HG03135 (cell line): Measurements from ENCODE around the gene SYNM.
"Not testable (repeated sequence)": the region's sequence is repeated elsewhere in the genome, so short reads cannot be mapped to it uniquely, and the experiment has no call there.

Experiments used
- ATAC-seq: cut with Tn5 transposase; IDR thresholded peaks from one replicate; pipeline ENCODE4 v1.9.1; 2021; ENCODE audit warnings: mild to moderate bottlenecking, moderate library complexity; ENCODE audit not compliant: unreplicated experiment

SYNM gene

GRCh38 chr15:99104788-99105513 is at the start of gene SYNM:
SYNM (plus strand) TSS chr15:99105080; CDS start chr15:99105200, 120 bp downstream.
- peak; percentile 59 for ATAC-seq

DNA sequence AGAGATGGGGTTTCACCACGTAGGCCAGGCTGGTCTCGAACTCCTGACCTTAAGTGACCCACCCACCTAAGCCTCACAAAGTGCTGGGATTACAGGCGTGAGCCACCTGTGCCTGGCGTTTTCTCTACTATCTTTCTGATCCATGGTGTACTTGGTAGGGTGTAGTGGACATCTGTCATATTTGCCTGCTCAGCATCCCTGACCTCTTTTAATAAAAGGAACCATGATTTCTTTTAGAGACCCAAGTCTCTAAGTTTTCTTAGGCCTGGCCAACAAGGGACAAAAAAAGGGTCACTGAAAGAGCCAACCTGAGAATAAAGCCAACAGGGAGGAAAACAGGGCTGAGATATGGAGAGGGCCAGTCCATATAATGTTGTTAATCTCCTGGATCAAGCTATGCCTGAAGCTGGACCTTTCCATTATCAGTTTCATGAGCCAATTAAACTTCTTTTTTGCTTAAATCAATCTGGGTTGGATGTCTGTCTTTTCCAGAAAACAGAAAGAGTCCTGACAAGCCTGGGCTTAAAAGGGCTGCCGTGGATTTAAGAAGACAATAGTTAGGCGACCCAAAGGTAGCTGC is 49.2 kb upstream of the SYNM start:
- ATAC-seq = no peak

- no peak for ATAC-seq
Observed at GRCh38 chr15:99057020-99057419, 47.9 kb upstream of the SYNM start.

- no peak for ATAC-seq
Observed at GRCh38 chr15:99057697-99058420, 47.0 kb upstream of the SYNM start.

GRCh38 chr15:99058421-99058870 is 46.4 kb upstream of the SYNM start:
- no peak for ATAC-seq

- ATAC-seq = peak; percentile 76
Observed at GRCh38 chr15:99059010-99059981, 45.6 kb upstream of the SYNM start.

- not testable (repeated sequence) for ATAC-seq
Observed at GRCh38 chr15:99060186-99060585, 44.7 kb upstream of the SYNM start.

- no peak for ATAC-seq
Observed at GRCh38 chr15:99062226-99062625, 42.7 kb upstream of the SYNM start.

GRCh38 chr15:99068186-99068585 is 36.7 kb upstream of the SYNM start:
- ATAC-seq = no peak

DNA sequence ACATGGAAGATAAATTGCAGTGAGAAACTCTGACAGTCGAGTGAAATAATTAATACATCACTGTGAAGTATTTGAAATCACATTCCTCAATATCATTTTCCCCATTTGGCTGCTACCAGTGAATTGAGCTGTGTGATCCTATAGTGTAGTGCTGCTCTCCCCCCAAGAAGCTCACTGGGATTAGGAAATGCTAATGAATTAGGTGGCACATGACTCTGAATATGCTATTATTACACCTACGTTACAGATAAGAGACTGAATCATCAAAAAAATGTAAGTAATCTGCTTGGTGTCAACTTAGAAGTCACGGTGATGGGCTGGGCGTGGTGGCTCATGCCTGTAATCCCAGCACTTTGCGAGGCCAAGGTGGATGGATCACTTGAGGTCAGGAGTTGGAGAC is 34.7 kb upstream of the SYNM start:
- ATAC-seq = no peak

DNA sequence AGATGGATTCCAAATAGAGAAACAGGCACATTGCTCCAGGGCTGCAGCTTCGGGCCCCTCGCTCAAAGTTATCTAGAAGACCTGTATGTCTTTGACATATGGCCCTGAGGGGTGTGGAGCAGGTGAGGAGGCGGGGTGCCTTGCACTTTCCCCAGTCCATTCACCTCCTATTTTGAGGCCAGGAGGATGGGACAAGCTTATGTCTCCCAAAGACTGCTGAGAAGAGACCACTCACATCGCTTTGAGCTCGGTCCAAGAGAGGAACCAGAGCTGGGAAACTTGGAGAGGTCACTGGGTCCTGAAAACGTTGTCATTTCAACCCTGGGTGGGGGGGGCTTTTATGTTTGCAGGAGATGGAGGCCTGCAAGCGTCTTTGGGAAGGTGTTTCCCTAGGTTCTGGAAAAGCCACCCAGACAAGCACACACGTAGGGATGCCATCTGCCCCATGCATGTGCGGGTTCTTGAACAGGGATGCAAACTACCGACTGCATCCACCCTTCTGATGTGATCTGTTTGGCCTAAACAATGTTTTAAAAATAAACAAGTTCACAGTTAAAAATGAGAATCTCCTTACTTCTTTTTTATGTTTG is 33.7 kb upstream of the SYNM start:
- ATAC-seq = no peak

- no peak for ATAC-seq
Observed at GRCh38 chr15:99073008-99073717, 31.7 kb upstream of the SYNM start.

DNA sequence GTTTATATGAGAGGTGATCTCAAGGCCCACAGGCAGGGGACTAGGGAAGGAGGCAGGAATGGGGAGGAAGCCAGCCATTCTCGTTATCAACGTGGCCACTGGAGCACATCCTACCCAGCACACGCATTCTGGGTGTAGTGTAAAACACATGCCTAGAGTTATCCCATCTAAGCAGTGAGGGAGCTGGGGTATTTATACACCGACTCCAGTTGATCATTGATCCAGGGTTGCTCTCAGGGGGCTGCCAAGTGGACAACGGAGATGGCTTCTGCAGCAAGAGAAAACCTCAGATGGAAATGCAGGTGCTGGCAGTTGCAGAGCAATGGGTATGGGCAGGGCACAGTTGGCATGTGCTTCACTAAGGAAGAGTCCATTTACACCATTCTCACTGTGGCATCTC is 30.4 kb upstream of the SYNM start:
- no peak for ATAC-seq

- ATAC-seq = not testable (repeated sequence)
Observed at GRCh38 chr15:99075059-99075652, 29.7 kb upstream of the SYNM start.

GRCh38 chr15:99076109-99076508 is 28.8 kb upstream of the SYNM start:
- no peak for ATAC-seq

- ATAC-seq = peak; percentile 89
Observed at GRCh38 chr15:99076555-99077308, 28.1 kb upstream of the SYNM start.

DNA sequence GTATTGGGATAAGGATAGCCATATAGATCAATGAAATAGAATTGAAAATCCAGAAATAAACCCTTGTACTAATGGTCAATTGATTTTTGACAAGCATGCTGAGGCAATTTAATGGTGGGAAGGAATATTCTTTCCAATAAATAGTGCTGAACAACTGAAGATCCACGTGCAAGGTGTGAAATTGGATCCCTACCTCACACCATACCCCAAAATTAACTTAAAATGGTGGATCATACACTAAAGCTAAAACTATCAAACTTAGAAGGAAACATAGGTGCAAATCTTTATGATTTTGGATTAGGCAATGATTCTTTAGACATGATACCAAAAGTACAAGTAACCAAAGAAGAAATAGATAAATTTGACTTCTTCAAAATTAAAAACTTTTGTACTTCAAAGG is 22.1 kb upstream of the SYNM start:
- no peak for ATAC-seq

- ATAC-seq = no peak
Observed at GRCh38 chr15:99084965-99085364, 19.9 kb upstream of the SYNM start.
